GM18505 (cell line): ENCODE measurements around the gene C2CD3.

Experiments used
- ATAC-seq: cut with Tn5 transposase; IDR thresholded peaks from one replicate; pipeline ENCODE4 v1.9.1; 2021; ENCODE audit not compliant: unreplicated experiment
- POLR2A ChIP-seq: IDR thresholded peaks from 4 replicates; pipeline ENCODE4 v1.6.1; 2011; ENCODE audit warnings: borderline replicate concordance; ENCODE audit not compliant: insufficient read depth, insufficient read length; ENCODE audit errors: extremely low read depth

The C2CD3 gene

GRCh38 chr11:74009675-74010305 lies 161.0 kb downstream of the C2CD3 start:
- TF ChIP-seq POLR2A = no peak
- ATAC-seq = no peak

- no peak for TF ChIP-seq POLR2A
- no peak for ATAC-seq
Observed at GRCh38 chr11:74009230-74009547, 161.6 kb downstream of the C2CD3 start.

- TF ChIP-seq POLR2A = no peak
Observed at GRCh38 chr11:74008373-74009229, 162.2 kb downstream of the C2CD3 start, which contains the start of gene UCP3. TSS of gene UCP3 (minus strand) at chr11:74009085. CDS start at chr11:74007042, 2,043 bp downstream.

GRCh38 chr11:74007691-74008372 lies 163.0 kb downstream of the C2CD3 start:
- TF ChIP-seq POLR2A = no peak
- ATAC-seq = no peak

More at GRCh38 chr11:74008373-74009229, 162.2 kb downstream of the C2CD3 start, which contains the start of gene UCP3:
- no peak for ATAC-seq

- no peak for ATAC-seq
- TF ChIP-seq POLR2A = no peak
Observed at GRCh38 chr11:74006743-74007304, 164.0 kb downstream of the C2CD3 start.

GRCh38 chr11:74005721-74006517 lies 164.9 kb downstream of the C2CD3 start:
- no peak for TF ChIP-seq POLR2A
- no peak for ATAC-seq

- TF ChIP-seq POLR2A = no peak
- no peak for ATAC-seq
Observed at GRCh38 chr11:74004759-74005615, 165.8 kb downstream of the C2CD3 start.

- no peak for TF ChIP-seq POLR2A
Observed at GRCh38 chr11:74004046-74004695, 166.6 kb downstream of the C2CD3 start.

GRCh38 chr11:74002832-74003231 lies 168.0 kb downstream of the C2CD3 start:
- ATAC-seq = no peak
- no peak for TF ChIP-seq POLR2A

More at GRCh38 chr11:74004046-74004695, 166.6 kb downstream of the C2CD3 start:
- no peak for ATAC-seq

GRCh38 chr11:74001822-74002286 lies 168.9 kb downstream of the C2CD3 start:
- ATAC-seq = no peak
- no peak for TF ChIP-seq POLR2A
